Ishikawa (cell line): ENCODE results near the gene FOXP2.

ENCODE experiments used
- CEBPB ChIP-seq: IDR thresholded peaks from 2 replicates; pipeline ENCODE4 v1.6.1; 2012
- CREB1 ChIP-seq: IDR thresholded peaks from 2 replicates; pipeline ENCODE4 v1.6.1; 2012; ENCODE audit warnings: low read depth
- EGR1 ChIP-seq: IDR thresholded peaks from 2 replicates; pipeline ENCODE4 v1.6.1; 2012
- EP300 ChIP-seq: IDR thresholded peaks from 2 replicates; pipeline ENCODE4 v1.6.1; 2012; ENCODE audit warnings: borderline replicate concordance
- FOXM1 ChIP-seq: IDR thresholded peaks from 2 replicates; pipeline ENCODE4 v1.6.1; 2012; ENCODE audit warnings: low read depth, borderline replicate concordance
- MAX ChIP-seq: IDR thresholded peaks from 2 replicates; pipeline ENCODE4 v1.6.1; 2012
- NFIC ChIP-seq: IDR thresholded peaks from 2 replicates; pipeline ENCODE4 v1.6.1; 2012
- RAD21 ChIP-seq: IDR thresholded peaks from 2 replicates; pipeline ENCODE4 v1.6.1; 2012; ENCODE audit warnings: low read depth
- REST ChIP-seq: IDR thresholded peaks from 2 replicates; pipeline ENCODE4 v1.6.1; 2012; ENCODE audit warnings: low read depth, mild to moderate bottlenecking
- TAF1 ChIP-seq: IDR thresholded peaks from 2 replicates; pipeline ENCODE4 v1.6.1; 2012; ENCODE audit warnings: low read depth, mild to moderate bottlenecking
- TCF12 ChIP-seq: IDR thresholded peaks from 2 replicates; pipeline ENCODE4 v1.6.1; 2012; ENCODE audit warnings: low read depth
- TEAD4 ChIP-seq: IDR thresholded peaks from 2 replicates; pipeline ENCODE4 v1.6.1; 2012
- YY1 ChIP-seq: IDR thresholded peaks from 2 replicates; pipeline ENCODE4 v1.6.1; 2012; ENCODE audit warnings: low read depth
- ZBTB7A ChIP-seq: IDR thresholded peaks from 2 replicates; pipeline ENCODE4 v1.6.1; 2012; ENCODE audit warnings: low read depth
- TF ChIP-seq, protein P1 (sequence below): IDR thresholded peaks from 2 replicates; pipeline ENCODE4 v1.6.1; 2012

The FOXP2 gene

GRCh38 chr7:114375907-114376306 is 38.7 kb upstream of the FOXP2 start:
- no peak for TF ChIP-seq RAD21
- no peak for TF ChIP-seq ZBTB7A
- no peak for TF ChIP-seq TEAD4
- no peak for TF ChIP-seq NFIC
- TF ChIP-seq CEBPB: no peak
- no peak for TF ChIP-seq TAF1
- TF ChIP-seq FOXM1: no peak
- no peak for TF ChIP-seq EGR1
- TF ChIP-seq REST: no peak
- no peak for TF ChIP-seq MAX
- TF ChIP-seq, protein P1, sequence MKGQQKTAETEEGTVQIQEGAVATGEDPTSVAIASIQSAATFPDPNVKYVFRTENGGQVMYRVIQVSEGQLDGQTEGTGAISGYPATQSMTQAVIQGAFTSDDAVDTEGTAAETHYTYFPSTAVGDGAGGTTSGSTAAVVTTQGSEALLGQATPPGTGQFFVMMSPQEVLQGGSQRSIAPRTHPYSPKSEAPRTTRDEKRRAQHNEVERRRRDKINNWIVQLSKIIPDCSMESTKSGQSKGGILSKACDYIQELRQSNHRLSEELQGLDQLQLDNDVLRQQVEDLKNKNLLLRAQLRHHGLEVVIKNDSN: no peak
- TF ChIP-seq CREB1: no peak
- no peak for TF ChIP-seq TCF12
- TF ChIP-seq EP300: no peak

GRCh38 chr7:114388021-114388420 is 26.6 kb upstream of the FOXP2 start:
- TF ChIP-seq EP300 (no peak), FOXM1 (no peak), ZBTB7A (no peak), YY1 (no peak), MAX (no peak), EGR1 (no peak), CEBPB (no peak), CREB1 (no peak), NFIC (no peak), TEAD4 (no peak), TAF1 (no peak), REST (no peak), TCF12 (no peak), RAD21 (no peak)
- TF ChIP-seq, protein P1: no peak

DNA sequence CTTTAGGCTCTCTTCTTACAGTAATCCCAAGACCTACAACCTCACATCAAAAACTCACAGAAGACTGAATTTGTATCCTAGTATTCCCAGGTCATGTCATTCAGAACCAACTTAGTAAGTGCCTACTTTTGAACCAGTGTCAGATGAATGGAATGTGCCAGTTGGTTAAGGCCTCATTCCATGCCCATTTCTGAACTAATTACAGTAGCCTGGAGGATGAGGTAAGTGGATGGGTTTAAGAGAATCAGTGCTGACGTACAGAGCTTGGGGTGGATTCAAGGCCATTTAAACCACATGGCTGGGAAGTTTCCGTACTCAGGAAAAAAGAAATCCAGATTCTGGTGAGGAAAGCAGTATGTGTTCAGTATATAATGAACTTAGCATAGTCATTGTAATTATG is 21.9 kb upstream of the FOXP2 start:
- TF ChIP-seq ZBTB7A (no peak), REST (no peak), FOXM1 (no peak), EGR1 (no peak), TAF1 (no peak), MAX (no peak), YY1 (no peak), CEBPB (no peak), EP300 (no peak), RAD21 (no peak), CREB1 (no peak), NFIC (no peak), TEAD4 (no peak), TCF12 (no peak)
- TF ChIP-seq, protein P1: no peak

- TF ChIP-seq REST: no peak
- TF ChIP-seq, protein P1: no peak
- TF ChIP-seq NFIC: no peak
- TF ChIP-seq EP300: no peak
- TF ChIP-seq CREB1: no peak
- TF ChIP-seq TCF12: no peak
- TF ChIP-seq CEBPB: no peak
- no peak for TF ChIP-seq TAF1
Observed at GRCh38 chr7:114402876-114403635, 11.6 kb upstream of the FOXP2 start.
